PC-3 (cell line): ENCODE data around the gene NBEAL1. TPM values are rescaled to one million over a fixed set of nuclear protein-coding genes. Genes with fewer than 3 reads are reported as not detected.

ENCODE experiments used
- ATAC-seq: fragments of 200-7000 bp; cut with Tn5 transposase; 2 replicates; pipeline ENCODE4 v1.9.1; 2020; ENCODE audit warnings: mild to moderate bottlenecking, moderate library complexity
- BruUV-seq: library from RNA; stranded (reverse); fragments of 400-500 nt; replicated peaks from 2 replicates; lab custom pipeline; 2021; lab: Mats Ljungman, UMichigan
- CTCF ChIA-PET: fragments of 300-600 bp; sonication (Branson Sonifier 250); formaldehyde crosslinking; loops from one replicate; lab custom pipeline; 2022; ENCODE audit warnings: antibody characterized with exemption; lab: Charles Lee
- POLR2A ChIA-PET: fragments of 300-600 bp; sonication (Branson Sonifier 250); formaldehyde crosslinking; loops from one replicate; lab custom pipeline; 2022; ENCODE audit warnings: antibody characterized with exemption; ENCODE audit not compliant: unreplicated experiment; lab: Charles Lee
- DNase-seq: peaks from one replicate; pipeline ENCODE4 v3.0.0-alpha.2; 2015
- H2AFZ ChIP-seq: fragments of 300-600 bp; sonication (generic); 2 replicates; pipeline ENCODE4 v1.6.0; 2016; ENCODE audit warnings: antibody characterized with exemption, low read length
- H3F3A ChIP-seq: fragments of 300-600 bp; sonication (generic); one replicate; pipeline ENCODE4 v1.6.0; 2017; ENCODE audit warnings: antibody characterized with exemption, low read length, control low read depth, mild to moderate bottlenecking; ENCODE audit not compliant: unreplicated experiment
- H3K27ac ChIP-seq: fragments of 300-600 bp; sonication (generic); 2 replicates; pipeline ENCODE4 v1.5.1; 2016; ENCODE audit warnings: mild to moderate bottlenecking, low read length
- H3K27me3 ChIP-seq: fragments of 300-600 bp; sonication (generic); 2 replicates; pipeline ENCODE4 v1.6.1; 2016; ENCODE audit warnings: low read length, mixed read lengths
- H3K36me3 ChIP-seq: fragments of 300-600 bp; sonication (generic); 2 replicates; pipeline ENCODE4 v1.6.1; 2016; ENCODE audit warnings: low read depth, mixed run types, low read length, mixed read lengths
- H3K4me1 ChIP-seq: fragments of 300-600 bp; sonication (generic); 2 replicates; pipeline ENCODE4 v1.5.1; 2016; ENCODE audit warnings: low read length; ENCODE audit not compliant: insufficient read depth
- H3K4me2 ChIP-seq: fragments of 300-600 bp; sonication (generic); 2 replicates; pipeline ENCODE4 v1.6.0; 2016; ENCODE audit warnings: low read length
- H3K4me3 ChIP-seq: fragments of 300-600 bp; sonication (generic); 2 replicates; pipeline ENCODE4 v1.5.1; 2016; ENCODE audit warnings: mild to moderate bottlenecking, low read length, mixed read lengths
- H3K79me2 ChIP-seq: fragments of 300-600 bp; sonication (generic); 2 replicates; pipeline ENCODE4 v1.6.1; 2017; ENCODE audit warnings: low read length, mixed read lengths
- H3K9ac ChIP-seq: fragments of 300-600 bp; sonication (generic); 2 replicates; pipeline ENCODE4 v1.6.0; 2016; ENCODE audit warnings: mild to moderate bottlenecking, low read length
- H3K9me2 ChIP-seq: fragments of 300-600 bp; sonication (generic); replicated peaks from 2 replicates; pipeline ENCODE4 v1.6.1; 2016; ENCODE audit warnings: mixed run types, low read length, mixed read lengths
- H3K9me3 ChIP-seq: fragments of 300-600 bp; sonication (generic); 2 replicates; pipeline ENCODE4 v1.6.1; 2016; ENCODE audit warnings: low read length, mixed read lengths
- H4K20me1 ChIP-seq: fragments of 300-600 bp; sonication (generic); 2 replicates; pipeline ENCODE4 v1.6.1; 2016; ENCODE audit warnings: low read length, mixed read lengths
- CTCF ChIP-seq: fragments of 300-600 bp; sonication (generic); conservative IDR thresholded peaks from 2 replicates; pipeline ENCODE4 v1.5.1; 2017; ENCODE audit warnings: antibody characterized with exemption, low read depth, mild to moderate bottlenecking, low read length
- EZH2 ChIP-seq: fragments of 300-600 bp; sonication (generic); IDR thresholded peaks from one replicate; pipeline ENCODE4 v1.6.1; 2017; ENCODE audit warnings: antibody characterized with exemption, mild to moderate bottlenecking, low read length; ENCODE audit not compliant: unreplicated experiment
- EZH2phosphoT487 ChIP-seq: fragments of 300-600 bp; sonication (generic); IDR thresholded peaks from 2 replicates; pipeline ENCODE4 v1.6.1; 2018; ENCODE audit warnings: mild to moderate bottlenecking, antibody characterized with exemption, low read length, borderline replicate concordance
- intact Hi-C: fragments of 100-400 bp; cut with micrococcal nuclease; formaldehyde crosslinking; loops from 2 replicates; pipeline ENCODE4 v1.9.0; 2023
- total RNA-seq: library from RNA; depleted of rRNA; stranded (reverse); fragments of >200 nt; gene quantifications from 2 replicates; pipeline ENCODE4 v1.2.3, GENCODE V29; 2014

Gene NBEAL1
- total RNA-seq, 1 experiment from 2014 or later, result 9.9 TPM

- Histone ChIP-seq H3K27ac (no peak overlapping the region), H3K27me3 (no peaks in the 10 kb centered on the region), H3K4me1 (peaks cover 42% of the 10 kb centered on the region), H3K4me3 (peak overlapping the region; percentile 60; the same call in 1 of the 2 replicates), H3K9ac (no peak overlapping the region), H2AFZ (no peak overlapping the region), H3K36me3 (no peaks in the 10 kb centered on the region), H3K9me3 (no peaks in the 10 kb centered on the region), H3F3A (no peaks in the 10 kb centered on the region), H3K4me2 (peak overlapping the region; percentile 87), H3K9me2 (no peaks in the 10 kb centered on the region), H4K20me1 (0 out of 2 replicates have a peak, but pooled peaks cover 2% of the 10 kb centered on the region), H3K79me2 (peaks cover 57% of the 10 kb centered on the region)
- POLR2A ChIA-PET, result no interaction called here
- TF ChIP-seq CTCF, result no peak; the same call in 1 of the 2 replicates
- TF ChIP-seq EZH2, result no peak
- TF ChIP-seq EZH2phosphoT487, result no peak
- no TSS peak for BruUV-seq
- no peak for ATAC-seq
- no peak for DNase-seq
- intact Hi-C loops, result no loop called here
- CTCF ChIA-PET, result no interaction called here
These were observed 4.5 kb downstream of the NBEAL1 start for GRCh38 chr2:203019142-203019541.

GRCh38 chr2:203021991-203022390 is 7.3 kb downstream of the NBEAL1 start:
- no peak for ATAC-seq
- no TSS peak for BruUV-seq
- no peak for DNase-seq
- TF ChIP-seq EZH2 (no peak), CTCF (no peak), EZH2phosphoT487 (no peak)
- no peak overlapping the region for H3K9ac ChIP-seq
- H3K9me3 ChIP-seq, result no peaks in the 10 kb centered on the region
- H3K4me2 ChIP-seq, result no peak overlapping the region
- H3K27ac ChIP-seq, result no peak overlapping the region
- POLR2A ChIA-PET, result no interaction called here
- no peak overlapping the region for H3K4me3 ChIP-seq
- H3K4me1 ChIP-seq, result peaks cover 27% of the 10 kb centered on the region
- CTCF ChIA-PET, result no interaction called here
- intact Hi-C loops, result no loop called here
- no peaks in the 10 kb centered on the region for H3K36me3 ChIP-seq
- H3K9me2 ChIP-seq, result no peaks in the 10 kb centered on the region
- H3F3A ChIP-seq, result peaks cover 6% of the 10 kb centered on the region
- H3K27me3 ChIP-seq, result no peaks in the 10 kb centered on the region
- H2AFZ ChIP-seq, result no peak overlapping the region
- H4K20me1 ChIP-seq, result 0 out of 2 replicates have a peak, but pooled peaks cover 2% of the 10 kb centered on the region
- peaks cover 36% of the 10 kb centered on the region for H3K79me2 ChIP-seq

- no TSS peak for BruUV-seq
- H3K79me2 ChIP-seq, result peaks cover 30% of the 10 kb centered on the region
- peaks cover 6% of the 10 kb centered on the region for H3F3A ChIP-seq
- H3K4me1 ChIP-seq, result 0 out of 2 replicates have a peak, but pooled peaks cover 20% of the 10 kb centered on the region
- no peaks in the 10 kb centered on the region for H3K27me3 ChIP-seq
- intact Hi-C loops, result no loop called here
- H4K20me1 ChIP-seq, result 0 out of 2 replicates have a peak, but pooled peaks cover 2% of the 10 kb centered on the region
- no peak overlapping the region for H3K9ac ChIP-seq
- CTCF ChIA-PET, result no interaction called here
- H3K36me3 ChIP-seq, result no peaks in the 10 kb centered on the region
- H3K9me2 ChIP-seq, result no peaks in the 10 kb centered on the region
- POLR2A ChIA-PET, result no interaction called here
- no peak overlapping the region for H3K27ac ChIP-seq
- no peak overlapping the region for H3K4me2 ChIP-seq
- DNase-seq, result no peak
- no peak overlapping the region for H3K4me3 ChIP-seq
- TF ChIP-seq EZH2phosphoT487 (no peak), CTCF (no peak), EZH2 (no peak)
- ATAC-seq, result no peak
- no peaks in the 10 kb centered on the region for H3K9me3 ChIP-seq
- H2AFZ ChIP-seq, result no peak overlapping the region
These were observed 8.1 kb downstream of the NBEAL1 start for GRCh38 chr2:203022751-203023150.
